NCI-H1930 (cell line): Measurements from ENCODE around the gene TBC1D22A.

Experiments used
- DNase-seq, 2 experiments: peaks; one replicate each; lab custom pipeline; 2025; lab: John Stamatoyannopoulos, UW

TBC1D22A gene

GRCh38 chr22:46934746-46935491, 172.5 kb downstream of the TBC1D22A start:
- DNase-seq, result no peak

- DNase-seq, result no peak
Measured at GRCh38 chr22:46935506-46936377, 173.3 kb downstream of the TBC1D22A start.

DNA sequence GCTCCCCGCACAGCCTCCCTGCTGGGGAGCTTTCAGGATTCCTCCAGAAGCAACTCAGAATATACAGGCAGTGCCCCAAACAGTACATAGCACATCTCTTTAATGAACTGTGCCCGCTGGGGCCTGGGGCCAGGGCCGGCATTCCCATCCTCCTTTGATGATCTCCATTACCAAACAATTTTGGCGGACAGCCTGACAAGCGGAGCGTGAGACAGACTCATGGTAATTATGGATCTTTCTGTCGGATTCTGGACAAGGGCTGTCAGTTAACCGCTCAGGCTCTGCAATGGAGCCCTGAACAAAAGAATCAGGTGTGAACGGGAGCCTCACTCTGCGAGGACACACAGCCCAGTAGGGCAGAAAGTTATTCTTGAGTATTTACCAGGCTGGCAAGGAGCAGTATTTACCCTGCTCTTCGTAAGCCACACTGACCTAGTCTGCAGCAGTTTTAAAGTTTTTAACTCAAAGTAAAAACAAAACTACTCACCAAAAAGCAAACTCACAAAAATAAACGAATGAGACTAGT, 174.0 kb downstream of the TBC1D22A start:
- no peak for DNase-seq

- no peak for DNase-seq
Measured at GRCh38 chr22:46937185-46937584, 174.7 kb downstream of the TBC1D22A start.

DNA sequence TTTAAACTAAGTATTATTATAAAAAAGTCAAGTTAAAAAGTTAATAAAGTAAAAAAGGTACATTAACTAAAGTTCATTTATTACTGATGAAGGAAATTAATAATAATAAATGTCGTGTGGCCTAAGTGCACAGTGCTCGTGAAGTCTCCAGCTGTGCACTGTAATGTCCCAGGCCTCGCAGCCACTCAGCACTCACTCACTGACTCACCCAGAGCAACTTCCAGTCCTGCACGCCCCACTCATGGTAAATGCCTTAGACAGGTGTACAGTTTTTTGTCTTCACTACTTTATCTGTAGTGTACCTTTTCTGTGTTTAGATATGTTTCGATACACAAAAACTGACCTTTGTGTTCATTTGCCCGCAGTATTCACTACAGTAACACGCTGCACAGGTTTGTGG, 175.5 kb downstream of the TBC1D22A start:
- no peak for DNase-seq

GRCh38 chr22:46941968-46942798, 179.7 kb downstream of the TBC1D22A start:
- no peak for DNase-seq

DNA sequence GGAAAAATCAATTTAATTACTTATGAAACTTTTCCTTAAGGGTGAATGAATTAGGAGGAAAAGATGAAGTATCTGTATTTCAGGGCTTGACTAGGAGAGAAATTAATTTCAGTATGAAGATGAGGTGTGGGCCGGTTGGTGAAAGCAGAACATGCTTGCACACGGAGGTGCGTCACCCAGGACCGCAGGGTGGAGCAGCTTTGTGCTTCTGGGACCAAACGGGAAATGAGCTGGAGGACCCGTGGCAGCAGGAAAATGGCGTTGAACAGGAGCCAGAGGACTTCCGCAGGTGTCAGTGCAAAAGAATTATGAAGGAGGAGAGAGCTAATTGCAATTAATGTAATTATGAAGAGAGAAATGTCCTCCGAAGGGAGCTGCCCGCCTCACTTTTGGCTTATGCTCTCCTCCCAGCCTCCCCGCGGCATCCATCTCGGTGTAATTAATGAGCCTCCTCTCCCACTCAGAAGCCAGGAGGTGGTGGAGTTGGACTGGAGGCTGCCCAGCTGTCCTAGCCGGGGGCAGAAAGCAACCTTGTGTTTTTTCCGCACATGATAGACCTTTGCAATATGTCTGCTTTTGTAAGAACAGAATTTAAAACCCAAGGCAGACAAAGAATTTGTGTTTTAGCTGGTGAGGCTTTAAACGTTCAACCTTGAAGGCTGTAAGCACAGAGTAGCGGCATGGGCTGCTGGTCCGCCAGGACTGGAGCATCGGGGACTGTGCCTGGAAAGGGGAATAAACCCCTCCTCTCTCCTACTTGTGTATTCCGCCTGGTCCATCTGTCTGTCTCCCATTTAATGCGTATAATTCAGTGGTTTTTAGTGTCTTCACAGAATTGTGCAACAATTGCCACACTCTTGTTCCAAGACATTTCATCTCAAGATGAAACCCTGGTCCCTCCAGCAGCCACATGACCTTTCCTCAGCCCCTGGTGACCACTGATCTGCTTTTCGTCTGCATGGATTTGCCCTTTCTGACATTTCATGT, 180.6 kb downstream of the TBC1D22A start:
- no peak for DNase-seq

DNA sequence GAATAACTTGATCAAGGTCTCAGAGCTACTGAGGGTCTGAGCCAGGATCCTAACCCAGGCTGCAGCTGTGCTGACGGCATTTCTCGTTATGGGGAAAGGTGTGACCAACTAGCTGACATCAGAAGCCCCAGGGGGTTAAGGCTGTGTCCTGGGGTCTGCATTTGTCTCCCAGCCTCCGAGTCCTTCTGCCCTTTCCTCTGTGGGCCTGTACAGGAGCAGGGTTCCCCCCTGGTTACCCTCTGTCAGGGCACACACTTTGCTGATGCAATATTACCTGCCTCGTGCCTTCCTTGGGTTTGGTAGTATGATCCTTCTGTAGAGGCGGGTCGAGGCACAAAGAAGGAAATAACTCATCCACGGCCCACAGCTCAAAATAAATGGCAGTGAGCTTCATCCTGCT, 183.0 kb downstream of the TBC1D22A start:
- DNase-seq, result no peak

GRCh38 chr22:46946383-46946962, 184.0 kb downstream of the TBC1D22A start:
- DNase-seq, result no peak

DNA sequence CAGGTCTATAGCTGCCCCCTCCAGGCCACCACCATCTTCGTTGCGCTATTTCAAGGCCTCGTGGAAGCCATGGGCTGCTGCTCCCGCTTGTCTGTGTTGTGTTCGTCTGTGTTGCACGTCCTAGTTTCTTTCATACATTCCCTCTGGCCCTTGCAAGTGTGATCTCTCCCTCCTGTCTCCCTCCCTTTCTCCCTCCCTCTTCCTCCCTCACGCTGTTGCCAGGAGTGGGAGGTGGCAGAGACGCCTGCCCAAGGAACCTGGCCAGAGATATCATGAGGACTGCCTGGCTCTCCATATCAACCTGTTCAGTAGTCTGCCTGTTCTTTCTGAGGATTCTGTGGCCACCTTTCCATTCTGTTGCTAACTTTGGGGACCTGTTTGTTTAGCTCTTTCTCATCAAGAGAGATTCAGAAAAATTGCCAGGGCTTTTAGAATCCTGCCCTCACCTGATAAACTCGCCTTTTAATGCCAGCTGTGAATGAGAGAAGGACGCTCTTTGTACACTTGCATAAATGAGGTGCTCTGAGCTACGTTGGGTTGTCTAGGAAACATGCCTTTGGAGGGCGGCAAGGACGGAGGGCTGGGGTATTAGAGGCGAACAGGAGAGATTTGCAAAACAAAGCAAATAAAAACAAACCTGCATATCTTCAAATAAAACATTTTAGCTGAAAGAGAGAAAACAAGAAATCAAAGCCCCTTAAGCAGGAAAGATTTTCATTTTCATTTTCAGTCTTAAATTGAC, 185.2 kb downstream of the TBC1D22A start:
- DNase-seq, result no peak

GRCh38 chr22:46948411-46949144, 186.1 kb downstream of the TBC1D22A start:
- no peak for DNase-seq

DNA sequence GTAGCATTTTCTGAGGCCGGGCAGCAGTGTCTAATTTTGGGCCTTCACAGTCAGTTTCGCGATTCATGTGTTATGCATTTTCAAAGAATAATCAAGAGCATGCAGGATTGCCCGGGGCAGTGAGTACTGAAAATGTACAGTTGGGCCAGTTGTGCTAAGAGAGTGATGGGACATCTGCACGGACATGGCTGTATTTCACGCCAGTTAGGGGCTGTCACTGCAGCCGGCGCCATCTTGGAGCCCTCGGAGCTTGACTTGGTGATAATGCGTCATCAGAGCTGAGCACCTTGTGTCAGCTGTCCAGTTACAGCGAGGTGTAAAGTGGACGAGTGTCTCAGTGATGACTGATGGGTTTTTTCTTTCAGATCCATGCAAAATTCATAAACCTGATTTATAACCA, 188.9 kb downstream of the TBC1D22A start:
- no peak for DNase-seq

DNA sequence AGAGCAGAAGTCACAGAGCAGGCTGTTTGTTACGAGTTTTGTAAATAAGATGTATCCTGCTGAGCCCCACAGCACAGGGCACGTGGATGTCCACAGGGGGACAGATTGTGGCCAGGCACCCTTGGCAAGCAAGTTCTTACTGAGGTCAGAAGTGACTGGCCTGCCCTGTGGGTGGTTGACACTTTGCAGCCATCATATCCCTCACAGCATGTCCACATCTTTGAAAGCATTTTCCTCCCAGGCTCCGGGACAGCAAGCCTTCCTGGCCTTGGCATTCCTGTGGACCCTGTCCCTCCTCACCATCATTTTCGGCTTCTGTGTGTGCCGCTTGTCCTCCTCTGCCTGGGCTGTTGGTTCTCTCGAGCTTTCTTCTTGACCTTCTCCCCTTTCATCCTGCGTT, 189.5 kb downstream of the TBC1D22A start:
- no peak for DNase-seq

GRCh38 chr22:46953968-46954765, 191.7 kb downstream of the TBC1D22A start:
- no peak for DNase-seq

- no peak for DNase-seq
Measured at GRCh38 chr22:46954781-46955180, 192.3 kb downstream of the TBC1D22A start.

- DNase-seq, result no peak
Measured at GRCh38 chr22:46956498-46957215, 194.2 kb downstream of the TBC1D22A start.

DNA sequence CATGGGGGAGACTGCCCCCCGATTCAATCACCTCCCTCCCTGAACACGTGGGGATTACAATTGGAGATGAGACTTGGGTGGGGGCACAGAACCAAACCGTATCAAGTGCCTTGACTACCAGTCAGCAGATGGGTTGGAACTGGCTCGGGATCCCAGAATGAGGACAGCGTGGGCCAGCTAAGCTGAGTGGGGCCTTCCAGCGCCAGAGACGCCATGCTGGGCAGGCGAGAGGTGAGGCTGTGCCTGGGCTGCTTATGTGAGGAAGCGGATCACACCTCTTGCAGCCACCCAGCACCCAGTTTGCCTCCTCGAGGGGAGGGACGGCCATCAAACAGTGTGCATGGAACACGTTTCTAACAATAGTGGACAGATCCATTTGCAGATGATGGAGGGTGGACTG, 195.1 kb downstream of the TBC1D22A start:
- no peak for DNase-seq

DNA sequence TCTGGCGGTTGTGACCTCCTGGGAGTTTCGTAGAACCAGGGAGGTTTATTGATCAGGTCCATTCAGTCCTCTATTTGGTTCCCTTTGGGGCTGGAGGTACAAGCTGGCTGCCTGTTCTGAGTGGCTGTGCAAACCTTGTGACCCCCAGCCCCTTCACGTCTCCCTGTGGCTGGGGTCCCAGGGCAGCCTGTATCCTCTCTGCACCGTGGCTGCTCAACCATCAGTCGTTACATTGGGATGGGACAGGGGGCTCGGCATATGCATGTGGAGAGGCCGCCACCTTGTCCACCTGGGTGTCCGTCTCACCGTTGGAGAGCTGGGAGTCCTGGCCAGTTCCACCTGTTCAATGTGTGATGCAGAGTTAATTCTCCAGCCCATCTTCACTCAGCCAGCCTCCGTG, 195.7 kb downstream of the TBC1D22A start:
- DNase-seq, result no peak
